Gastrocnemius medialis (tissue), 4 donors: ENCODE data around the gene C4orf33. TPM values are rescaled to one million over a fixed set of nuclear protein-coding genes. Genes with fewer than 3 reads are reported as not detected.

ENCODE experiments used
- ATAC-seq, 2 donors: fragments of 150-250 bp; one replicate each; pipeline ENCODE4 v1.9.1; 2016
- DNase-seq, 2 donors: peaks; one replicate each; pipeline ENCODE4 v3.0.0-alpha.2; 2019
- H3K27ac ChIP-seq, 4 donors: fragments of 200-600 bp; sonication (generic); 1 replicate in 1 of 4; 2 replicates in 3 of 4; pipeline ENCODE4 v1.5.1; 2016 to 2018; ENCODE audit warnings: mild to moderate bottlenecking in 2 of 4, moderate library complexity in 1 of 4
- H3K27me3 ChIP-seq, 3 donors: fragments of 200-600 bp; sonication (generic) in 2 of 3; 1 replicate in 1 of 3; 2 replicates in 2 of 3; pipeline versions ENCODE4 v1.5.1 to v1.6.0; 2016 to 2019; ENCODE audit warnings: mild to moderate bottlenecking in 1 of 3, moderate library complexity in 1 of 3
- H3K36me3 ChIP-seq, 2 donors: fragments of 200-600 bp; sonication (generic) in 1 of 2; one replicate each; pipeline ENCODE4 v1.5.1; 2017 to 2018
- H3K4me1 ChIP-seq, 2 donors: fragments of 200-600 bp; sonication (generic) in 1 of 2; one replicate each; pipeline ENCODE4 v1.5.1; 2016 to 2017; ENCODE audit warnings: mild to moderate bottlenecking in 2 of 2
- H3K4me3 ChIP-seq, 4 donors: fragments of 200-600 bp; sonication (generic) in 3 of 4; 1 replicate in 1 of 4; 2 replicates in 3 of 4; pipeline ENCODE4 v1.5.1; 2016 to 2019; ENCODE audit warnings: mild to moderate bottlenecking in 2 of 4
- H3K9me3 ChIP-seq, 3 donors: fragments of 200-600 bp; sonication (generic) in 2 of 3; 1 replicate in 1 of 3; 2 replicates in 2 of 3; pipeline ENCODE4 v1.5.1; 2016 to 2019
- POLR2A ChIP-seq, 2 donors: fragments of 450-650 bp; IDR thresholded peaks; one replicate each; pipeline ENCODE4 v1.6.1; 2017; ENCODE audit warnings: antibody characterized with exemption in 2 of 2, mild to moderate bottlenecking in 2 of 2, moderate library complexity in 2 of 2
- in situ Hi-C, 4 donors: fragments of 200-750 bp; cut with MboI; loops; one replicate each; pipeline versions ENCODE4 v1.15.0 to v1.8.0; 2017; ENCODE audit warnings: low sequenced_read_pairs in 4 of 4
- intact Hi-C: fragments of 100-400 bp; cut with DNase I; formaldehyde crosslinking; loops from one replicate; pipeline ENCODE4 v1.15.1; 2023; ENCODE audit warnings: low total_unique reads
- total RNA-seq, 4 donors: library from RNA; depleted of rRNA; stranded (reverse); fragments of >200 nt; gene quantifications; one replicate each; pipeline versions ENCODE4 v1.1.0 to v1.2.3, GENCODE V29; 2016
- TF ChIP-seq, protein P1 (sequence below), 5 experiments: fragments of 450-650 bp in 3 of 5; fragments of 200-600 bp in 2 of 5; sonication (generic) in 2 of 5; IDR thresholded peaks in 4 of 5; conservative IDR thresholded peaks in 1 of 5; 1 replicate in 4 of 5; 2 replicates in 1 of 5; pipeline ENCODE4 v1.5.1; 2016 to 2019; ENCODE audit warnings: antibody characterized with exemption in 5 of 5, mild to moderate bottlenecking in 3 of 5, moderate library complexity in 3 of 5

Gene C4orf33
- total RNA-seq, 4 donors from 2014 or later, result 0.53 to 2.2 (median 1.7) TPM

DNA sequence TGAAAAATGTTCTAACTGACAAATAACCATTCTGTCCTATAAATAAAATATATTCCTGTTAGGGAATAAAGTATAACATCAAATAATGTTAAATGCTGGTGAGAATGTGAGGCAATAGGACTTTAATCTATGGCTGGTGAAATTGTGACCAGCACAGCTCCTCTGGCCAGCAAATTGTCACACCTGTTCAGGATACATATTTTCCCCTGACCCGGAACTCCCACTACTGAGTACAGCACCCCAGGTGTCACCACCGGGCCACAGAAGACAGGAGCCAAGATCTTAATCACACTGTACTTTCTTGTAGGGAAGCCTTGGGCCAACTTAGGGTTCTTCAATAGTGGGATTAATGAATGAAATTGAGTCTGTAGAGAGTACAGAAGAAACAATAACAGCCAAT lies 33.2 kb downstream of the C4orf33 start:
- ATAC-seq (no peak), DNase-seq (no peak)
- no peaks in the 10 kb centered on the region for H3K4me1 ChIP-seq
- no peak overlapping the region for H3K27ac ChIP-seq
- no peaks in the 10 kb centered on the region for H3K36me3 ChIP-seq
- H3K27me3 ChIP-seq, result no peaks in the 10 kb centered on the region
- no peak overlapping the region for H3K4me3 ChIP-seq
- H3K9me3 ChIP-seq, result no peaks in the 10 kb centered on the region
- intact Hi-C loops, result no loop called here
- in situ Hi-C loops, result no loop called here
- TF ChIP-seq, protein P1, sequence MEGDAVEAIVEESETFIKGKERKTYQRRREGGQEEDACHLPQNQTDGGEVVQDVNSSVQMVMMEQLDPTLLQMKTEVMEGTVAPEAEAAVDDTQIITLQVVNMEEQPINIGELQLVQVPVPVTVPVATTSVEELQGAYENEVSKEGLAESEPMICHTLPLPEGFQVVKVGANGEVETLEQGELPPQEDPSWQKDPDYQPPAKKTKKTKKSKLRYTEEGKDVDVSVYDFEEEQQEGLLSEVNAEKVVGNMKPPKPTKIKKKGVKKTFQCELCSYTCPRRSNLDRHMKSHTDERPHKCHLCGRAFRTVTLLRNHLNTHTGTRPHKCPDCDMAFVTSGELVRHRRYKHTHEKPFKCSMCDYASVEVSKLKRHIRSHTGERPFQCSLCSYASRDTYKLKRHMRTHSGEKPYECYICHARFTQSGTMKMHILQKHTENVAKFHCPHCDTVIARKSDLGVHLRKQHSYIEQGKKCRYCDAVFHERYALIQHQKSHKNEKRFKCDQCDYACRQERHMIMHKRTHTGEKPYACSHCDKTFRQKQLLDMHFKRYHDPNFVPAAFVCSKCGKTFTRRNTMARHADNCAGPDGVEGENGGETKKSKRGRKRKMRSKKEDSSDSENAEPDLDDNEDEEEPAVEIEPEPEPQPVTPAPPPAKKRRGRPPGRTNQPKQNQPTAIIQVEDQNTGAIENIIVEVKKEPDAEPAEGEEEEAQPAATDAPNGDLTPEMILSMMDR (IDR thresholded peaks at IDR 0.05 in 4 of 5, conservative IDR thresholded peaks at IDR 0.05 in 1 of 5), result no peak
- no peak for TF ChIP-seq POLR2A (IDR thresholded peaks at IDR 0.05)

DNA sequence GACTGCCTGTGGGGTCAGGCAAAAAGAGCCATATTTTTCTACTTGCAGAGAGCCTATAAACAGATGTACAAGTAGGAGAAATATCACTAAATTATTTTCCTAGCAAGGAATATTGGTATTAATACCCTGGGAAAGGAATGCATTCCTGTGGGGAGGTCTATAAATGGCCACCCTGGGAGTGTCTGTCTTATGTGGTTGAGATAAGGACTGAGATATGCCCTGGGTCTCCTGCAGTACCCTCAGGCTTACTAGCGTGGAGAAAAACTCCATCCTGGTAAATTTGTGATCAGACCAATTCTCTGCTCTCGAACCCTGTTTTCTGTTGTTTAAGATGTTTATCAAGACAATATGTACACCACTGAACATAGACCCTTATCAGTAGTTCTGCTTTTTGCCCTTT lies 35.4 kb downstream of the C4orf33 start:
- in situ Hi-C loops (no loop called here), intact Hi-C loops (no loop called here)
- DNase-seq, result no peak
- H3K4me1 ChIP-seq, result no peaks in the 10 kb centered on the region
- ATAC-seq, result no peak
- H3K4me3 ChIP-seq, result no peak overlapping the region
- no peaks in the 10 kb centered on the region for H3K27me3 ChIP-seq
- no peaks in the 10 kb centered on the region for H3K9me3 ChIP-seq
- TF ChIP-seq, protein P1 (IDR thresholded peaks at IDR 0.05 in 4 of 5, conservative IDR thresholded peaks at IDR 0.05 in 1 of 5), result no peak
- TF ChIP-seq POLR2A (IDR thresholded peaks at IDR 0.05), result no peak
- no peaks in the 10 kb centered on the region for H3K36me3 ChIP-seq
- no peak overlapping the region for H3K27ac ChIP-seq

DNA sequence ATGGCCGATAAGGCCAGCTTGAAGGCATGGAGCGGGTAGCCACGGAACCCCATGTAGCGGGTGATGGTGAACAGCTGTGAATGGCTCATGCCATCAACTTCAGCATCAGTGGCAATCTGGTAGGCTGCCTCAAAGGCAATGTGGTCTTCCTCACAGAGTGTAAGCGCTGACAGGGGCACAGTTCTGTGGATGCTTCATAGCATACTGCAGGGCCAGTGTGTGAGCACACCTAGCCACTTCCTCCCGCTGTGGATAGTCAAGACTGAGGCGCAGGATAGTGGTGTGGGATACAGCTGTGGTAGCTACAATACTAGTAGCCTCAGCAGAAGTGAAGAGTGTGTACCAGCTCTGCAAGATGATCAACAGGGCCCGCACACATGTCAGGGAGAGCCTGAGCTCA lies 40.5 kb downstream of the C4orf33 start:
- intact Hi-C loops (no loop called here), in situ Hi-C loops (no loop called here)
- Histone ChIP-seq H3K4me3 (no peak overlapping the region), H3K36me3 (no peaks in the 10 kb centered on the region), H3K9me3 (no peaks in the 10 kb centered on the region), H3K27me3 (no peaks in the 10 kb centered on the region), H3K4me1 (no peaks in the 10 kb centered on the region), H3K27ac (no peak overlapping the region)
- TF ChIP-seq, protein P1 (IDR thresholded peaks at IDR 0.05 in 4 of 5, conservative IDR thresholded peaks at IDR 0.05 in 1 of 5), result no peak
- no peak for TF ChIP-seq POLR2A (IDR thresholded peaks at IDR 0.05)
- ATAC-seq (no peak), DNase-seq (no peak)

DNA sequence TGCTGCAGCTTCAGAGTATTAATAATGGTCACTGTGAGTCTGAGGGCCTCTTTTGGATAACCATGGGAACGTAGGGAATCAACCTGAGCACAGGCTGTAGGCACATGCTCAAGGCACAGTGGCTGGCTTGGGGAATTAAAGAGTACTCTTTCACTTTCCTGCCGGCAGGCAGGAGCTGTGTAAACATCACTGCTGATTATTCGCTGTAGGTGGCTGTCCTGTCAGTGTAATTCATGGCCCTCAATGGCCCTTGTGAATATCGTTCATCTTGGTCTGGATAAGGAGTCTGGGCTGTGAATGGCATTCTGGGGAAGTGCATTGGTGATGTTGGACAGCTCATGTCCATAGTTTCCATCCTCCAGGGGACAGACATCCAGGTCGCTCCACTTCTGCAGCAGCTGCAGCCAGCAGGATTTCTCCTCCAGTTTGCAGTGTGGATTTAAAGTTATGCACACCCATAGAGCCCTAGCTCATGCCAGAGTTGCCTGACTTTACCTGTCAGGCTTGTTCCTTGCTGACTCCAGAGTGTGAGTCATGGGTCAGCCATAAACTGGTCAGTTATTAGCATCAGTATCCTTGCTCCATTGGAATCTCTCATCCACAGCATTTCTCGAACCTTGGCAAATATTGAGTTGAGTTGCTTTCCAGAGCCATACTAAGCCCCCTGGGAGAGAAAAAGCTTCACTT lies 43.0 kb downstream of the C4orf33 start:
- in situ Hi-C loops, result no loop called here
- Histone ChIP-seq H3K27ac (no peak overlapping the region), H3K36me3 (no peaks in the 10 kb centered on the region), H3K9me3 (no peaks in the 10 kb centered on the region), H3K27me3 (no peaks in the 10 kb centered on the region), H3K4me1 (no peaks in the 10 kb centered on the region), H3K4me3 (no peak overlapping the region)
- DNase-seq (no peak), ATAC-seq (no peak)
- intact Hi-C loops, result no loop called here
- TF ChIP-seq, protein P1 (IDR thresholded peaks at IDR 0.05 in 4 of 5, conservative IDR thresholded peaks at IDR 0.05 in 1 of 5), result no peak
- no peak for TF ChIP-seq POLR2A (IDR thresholded peaks at IDR 0.05)

DNA sequence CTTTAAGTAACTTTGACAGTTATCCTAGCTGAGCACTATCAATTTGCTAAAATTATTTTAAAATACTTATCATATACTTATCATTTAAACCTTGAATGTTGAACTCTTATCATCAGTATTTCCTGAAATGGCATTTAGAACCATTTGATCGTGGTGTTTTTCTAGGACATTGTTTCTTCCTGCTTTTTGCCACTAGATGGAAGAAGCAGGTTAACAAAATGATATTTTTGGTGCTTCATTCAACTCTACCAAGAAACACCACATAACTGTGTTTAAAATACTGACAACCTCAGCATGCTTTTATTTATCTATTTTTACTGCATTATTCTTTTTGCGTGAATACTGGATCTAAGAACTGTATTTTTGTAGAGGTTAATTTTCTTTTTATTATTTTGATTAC lies 44.6 kb downstream of the C4orf33 start:
- Histone ChIP-seq H3K4me1 (no peaks in the 10 kb centered on the region), H3K4me3 (no peak overlapping the region), H3K27me3 (no peaks in the 10 kb centered on the region), H3K27ac (no peak overlapping the region), H3K9me3 (no peaks in the 10 kb centered on the region), H3K36me3 (no peaks in the 10 kb centered on the region)
- DNase-seq (no peak), ATAC-seq (no peak)
- intact Hi-C loops (no loop called here), in situ Hi-C loops (no loop called here)
- TF ChIP-seq, protein P1 (IDR thresholded peaks at IDR 0.05 in 4 of 5, conservative IDR thresholded peaks at IDR 0.05 in 1 of 5), result no peak
- TF ChIP-seq POLR2A (IDR thresholded peaks at IDR 0.05), result no peak
